HG02884 (cell line): ENCODE measurements around the gene CCDC188.

Source experiments
- ATAC-seq: cut with Tn5 transposase; IDR thresholded peaks from one replicate; pipeline ENCODE4 v1.9.1; 2021; ENCODE audit warnings: mild to moderate bottlenecking, moderate library complexity; ENCODE audit not compliant: unreplicated experiment

Gene CCDC188

DNA sequence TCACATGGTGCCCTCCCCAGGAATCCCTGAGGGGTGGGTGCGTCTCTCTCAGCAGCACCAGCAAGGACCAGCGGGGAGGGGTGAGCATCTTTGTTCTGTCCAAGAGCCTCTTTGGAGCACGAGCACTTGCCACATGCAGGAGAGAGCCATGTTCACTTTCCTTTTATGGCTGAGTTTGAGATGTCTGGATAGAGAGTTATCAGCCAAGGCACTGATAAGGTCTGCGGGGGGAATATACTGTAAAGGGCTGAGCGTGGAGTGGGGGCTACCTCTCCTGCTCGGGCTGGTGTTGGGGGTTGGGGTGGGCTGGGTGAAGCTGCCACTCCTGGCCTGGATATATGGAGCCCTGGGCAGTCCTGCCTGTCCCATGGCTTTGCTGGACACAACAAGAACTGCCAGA, 34.9 kb upstream of the CCDC188 start:
- no peak for ATAC-seq

DNA sequence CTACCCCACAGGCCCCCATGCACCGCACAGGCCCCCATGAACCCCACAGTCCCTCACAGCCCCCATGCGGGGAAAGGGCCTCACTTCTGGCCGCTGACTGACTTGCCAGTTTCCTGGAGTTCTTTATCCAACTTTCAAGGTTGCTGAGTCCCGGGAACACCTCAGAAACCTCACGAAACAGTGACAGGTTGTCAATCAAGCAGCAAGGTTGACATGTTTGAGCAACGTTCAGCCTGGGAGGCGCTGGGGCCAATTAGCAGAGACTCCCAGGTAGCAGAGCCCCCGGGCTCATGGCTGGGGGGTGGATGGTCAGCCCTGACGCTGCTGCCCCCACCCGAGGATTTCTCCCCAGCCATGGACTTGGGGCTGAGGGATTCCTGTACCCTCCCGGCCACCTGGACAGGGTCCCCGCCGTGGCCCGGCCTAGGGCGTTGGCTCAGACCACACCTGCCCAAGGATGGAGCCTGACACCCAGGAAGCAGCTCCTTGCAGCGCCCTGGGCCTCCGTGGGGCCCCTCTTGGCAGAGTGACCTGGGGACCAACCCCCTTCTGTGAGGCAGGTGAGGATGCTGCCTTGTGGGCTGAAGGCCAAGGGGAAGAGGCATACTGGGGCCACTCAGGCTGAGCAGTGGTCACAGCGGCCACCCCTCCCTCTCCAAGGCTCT, 33.8 kb upstream of the CCDC188 start:
- ATAC-seq, result no peak

DNA sequence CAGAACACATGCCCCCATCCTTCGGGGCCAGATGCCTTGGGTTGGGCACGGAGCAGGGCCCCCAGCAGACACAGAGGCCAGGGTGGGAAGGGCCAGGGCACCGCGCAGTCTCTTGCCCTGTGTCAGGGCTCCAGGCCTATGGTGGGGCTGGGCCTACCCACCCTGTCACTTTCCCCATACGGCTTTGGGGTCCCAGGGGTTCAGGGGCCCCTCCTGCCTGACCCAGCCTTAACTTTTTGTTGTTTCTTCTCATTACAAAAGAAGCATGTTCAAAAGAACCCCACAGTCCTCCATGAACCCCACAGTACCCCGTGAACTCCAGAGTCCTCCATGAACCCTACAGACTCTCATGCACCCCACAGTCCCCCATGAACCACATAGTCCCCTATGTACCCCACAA, 33.0 kb upstream of the CCDC188 start:
- ATAC-seq, result no peak

DNA sequence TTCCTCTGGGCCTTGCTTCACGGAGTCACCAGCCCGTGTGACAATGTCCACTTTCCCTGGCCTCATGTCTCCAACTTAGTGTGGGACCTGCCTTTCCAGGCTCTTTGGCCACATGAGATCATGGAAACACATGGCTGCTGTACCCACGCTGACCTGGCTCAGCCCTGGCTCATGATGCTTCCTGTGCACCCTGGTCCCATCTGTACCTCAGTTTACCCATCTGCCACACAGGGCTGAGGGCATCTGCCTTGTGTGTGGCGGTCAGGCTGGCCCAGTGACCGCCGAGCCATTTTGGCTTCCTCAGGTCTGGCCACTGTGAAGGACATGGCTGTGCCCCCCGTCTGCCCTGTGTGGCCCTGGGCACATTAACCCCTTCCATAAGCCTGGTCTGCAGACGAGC, 32.2 kb upstream of the CCDC188 start:
- no peak for ATAC-seq

DNA sequence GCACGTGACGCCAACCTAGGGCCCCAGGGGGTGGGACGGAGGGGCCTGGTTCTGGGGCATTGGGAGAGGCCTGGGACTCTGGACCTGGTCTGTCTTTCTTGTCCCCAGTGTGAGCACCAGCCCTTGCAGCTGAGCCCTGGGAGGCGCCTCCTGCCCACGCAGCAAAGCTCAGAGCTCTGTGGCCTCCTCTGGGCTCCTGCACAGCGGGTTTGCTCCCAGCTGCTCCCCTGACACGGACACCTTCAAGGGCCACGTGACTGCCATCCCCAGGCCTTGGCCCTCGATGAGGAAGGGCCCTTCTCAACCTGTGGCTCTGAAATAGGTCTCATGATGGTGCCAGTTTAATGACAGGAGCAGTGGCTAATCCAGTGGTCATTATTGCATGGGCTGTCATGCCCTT, 31.5 kb upstream of the CCDC188 start:
- ATAC-seq, result no peak

DNA sequence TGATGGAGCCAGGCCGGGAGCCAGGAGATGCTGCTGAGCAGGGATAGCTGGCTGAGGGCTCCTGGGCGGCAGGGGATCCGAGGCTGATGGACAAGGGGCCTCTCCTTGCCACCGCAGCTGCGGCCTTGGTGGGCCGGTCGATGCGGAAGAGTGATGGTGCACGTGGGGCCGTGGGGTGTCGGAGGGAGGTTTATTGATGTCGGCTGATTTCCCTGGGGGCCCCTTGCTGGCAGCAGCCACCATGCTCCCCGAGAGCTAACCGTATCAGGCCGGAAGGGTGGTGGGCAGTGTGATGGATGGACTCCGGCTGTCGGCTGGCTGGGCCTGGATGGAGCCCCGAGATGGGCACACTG, 31.0 kb upstream of the CCDC188 start:
- ATAC-seq, result no peak

DNA sequence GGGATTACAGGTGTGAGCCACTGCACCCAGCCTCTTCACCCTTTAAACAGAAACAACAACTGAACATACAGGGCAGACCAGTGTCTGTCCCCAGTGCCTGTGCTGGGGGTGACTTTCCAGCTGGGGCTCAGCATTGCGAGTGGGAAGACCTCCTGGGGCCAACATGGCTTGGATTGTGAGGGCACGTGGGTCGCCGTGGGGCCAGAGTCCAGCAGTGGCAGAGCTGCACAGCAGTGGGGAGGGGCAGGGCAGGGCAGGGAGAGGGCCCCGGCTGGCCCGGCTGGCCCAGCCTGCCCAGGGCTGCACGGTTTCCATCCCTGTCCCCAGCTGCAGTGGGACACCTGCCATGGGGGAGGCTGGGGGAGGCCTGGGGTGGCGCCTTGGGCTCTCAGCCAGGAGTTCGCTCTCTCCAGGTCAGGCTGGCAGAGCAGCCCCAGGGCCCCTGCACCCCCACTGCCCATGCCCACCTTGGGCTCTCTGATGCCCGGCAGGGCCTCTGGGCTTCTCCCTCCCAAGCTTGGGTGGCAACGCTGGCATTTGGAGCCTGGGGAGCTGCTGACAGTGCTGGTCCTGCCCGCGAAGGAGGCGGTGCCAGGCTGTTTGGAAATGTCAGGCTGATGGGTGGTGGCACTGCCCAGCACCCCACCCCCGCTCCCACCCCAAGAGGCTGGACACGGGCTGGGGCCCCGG, 30.5 kb upstream of the CCDC188 start:
- ATAC-seq, result no peak

DNA sequence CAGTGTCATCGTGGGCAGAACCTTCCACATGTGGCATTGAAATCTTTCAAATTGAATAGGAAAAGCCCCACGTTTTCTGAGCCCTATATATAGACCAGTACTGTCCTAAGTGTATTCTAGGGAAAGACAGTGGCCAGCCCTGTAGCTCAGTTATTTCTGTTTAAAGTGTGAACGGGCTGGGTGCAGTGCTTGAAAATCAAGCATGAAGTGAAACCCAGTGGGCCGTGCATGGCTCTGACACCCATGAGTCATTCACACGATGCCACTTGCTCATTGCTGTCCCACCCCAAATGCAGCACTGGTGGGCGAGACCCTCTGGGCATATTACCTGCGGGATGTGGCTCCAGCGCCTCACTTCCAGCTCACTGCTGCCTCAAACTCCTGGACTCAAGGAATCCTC, 29.8 kb upstream of the CCDC188 start:
- ATAC-seq, result no peak

DNA sequence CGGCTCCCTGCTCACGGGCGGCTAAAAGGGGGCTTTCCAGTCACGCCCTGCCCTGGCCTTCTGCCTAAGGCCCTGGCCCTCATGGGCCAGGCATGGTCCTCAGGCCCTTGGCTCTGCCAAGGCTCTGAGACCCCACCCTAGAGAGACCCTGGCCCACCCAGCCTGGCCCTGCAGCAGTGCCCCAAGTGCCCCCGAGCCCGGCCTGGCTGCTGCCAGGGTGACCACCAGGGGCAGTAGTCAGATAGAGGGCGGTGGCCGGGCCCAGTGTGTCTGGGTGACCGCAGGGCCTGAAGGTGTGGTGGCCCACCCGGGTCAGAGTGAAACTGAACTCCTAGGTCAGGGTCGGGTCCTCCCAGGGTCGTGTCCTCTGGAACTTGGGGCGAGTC, 29.4 kb upstream of the CCDC188 start:
- no peak for ATAC-seq

DNA sequence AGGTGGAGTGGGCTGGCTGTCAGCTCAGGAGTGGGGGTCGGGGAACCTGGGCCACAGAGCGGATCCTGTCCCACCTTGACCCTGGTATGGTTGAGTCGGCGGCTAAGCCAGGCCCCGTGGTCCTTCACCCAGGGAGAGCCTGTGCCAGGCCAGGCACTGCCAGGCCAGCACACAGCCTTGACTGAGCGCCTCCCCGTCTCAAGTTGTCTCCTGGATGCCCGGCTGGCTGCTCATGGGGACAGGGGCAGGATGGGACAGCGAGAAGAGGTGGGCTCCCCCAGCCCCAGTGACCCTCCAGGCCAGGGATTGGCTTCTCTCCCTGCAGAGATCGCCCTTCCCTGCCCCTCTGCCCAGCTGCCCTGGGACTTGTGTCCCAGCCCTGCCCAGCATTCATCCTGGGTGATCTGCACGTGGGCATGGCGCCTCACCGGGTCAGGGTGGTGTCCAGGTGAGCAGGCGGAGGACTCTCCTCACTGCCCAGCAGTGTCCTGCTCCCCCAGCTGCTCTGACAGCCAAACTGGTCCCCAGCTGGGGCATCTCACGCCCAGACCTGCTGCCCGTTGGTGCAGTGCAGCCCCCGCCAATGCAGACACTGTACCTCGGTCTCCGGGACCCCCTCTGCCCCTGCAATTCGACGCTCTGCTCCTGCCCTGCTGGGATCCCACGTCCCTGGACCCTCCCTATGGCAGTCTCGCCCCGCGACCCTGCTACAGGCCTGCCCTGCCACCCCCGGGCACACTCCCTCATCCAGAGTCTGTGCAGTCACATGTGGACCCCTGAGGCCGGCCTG, 28.8 kb upstream of the CCDC188 start:
- no peak for ATAC-seq

DNA sequence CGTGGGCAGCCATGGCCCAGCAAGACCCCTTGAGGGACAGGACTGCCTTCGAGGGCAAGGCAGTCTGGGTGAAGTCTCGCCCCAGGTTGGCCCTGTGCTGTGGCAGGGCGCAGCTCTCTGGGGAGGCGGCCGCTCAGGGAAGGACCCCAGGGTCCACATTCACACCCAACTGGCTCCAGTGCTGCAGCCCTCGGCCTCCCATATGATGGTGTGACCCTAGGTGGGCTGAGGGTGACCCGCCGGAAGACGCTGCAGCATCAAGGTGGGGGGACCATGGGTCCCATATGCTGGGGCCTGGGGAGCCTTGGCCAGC, 28.0 kb upstream of the CCDC188 start:
- ATAC-seq, result no peak

DNA sequence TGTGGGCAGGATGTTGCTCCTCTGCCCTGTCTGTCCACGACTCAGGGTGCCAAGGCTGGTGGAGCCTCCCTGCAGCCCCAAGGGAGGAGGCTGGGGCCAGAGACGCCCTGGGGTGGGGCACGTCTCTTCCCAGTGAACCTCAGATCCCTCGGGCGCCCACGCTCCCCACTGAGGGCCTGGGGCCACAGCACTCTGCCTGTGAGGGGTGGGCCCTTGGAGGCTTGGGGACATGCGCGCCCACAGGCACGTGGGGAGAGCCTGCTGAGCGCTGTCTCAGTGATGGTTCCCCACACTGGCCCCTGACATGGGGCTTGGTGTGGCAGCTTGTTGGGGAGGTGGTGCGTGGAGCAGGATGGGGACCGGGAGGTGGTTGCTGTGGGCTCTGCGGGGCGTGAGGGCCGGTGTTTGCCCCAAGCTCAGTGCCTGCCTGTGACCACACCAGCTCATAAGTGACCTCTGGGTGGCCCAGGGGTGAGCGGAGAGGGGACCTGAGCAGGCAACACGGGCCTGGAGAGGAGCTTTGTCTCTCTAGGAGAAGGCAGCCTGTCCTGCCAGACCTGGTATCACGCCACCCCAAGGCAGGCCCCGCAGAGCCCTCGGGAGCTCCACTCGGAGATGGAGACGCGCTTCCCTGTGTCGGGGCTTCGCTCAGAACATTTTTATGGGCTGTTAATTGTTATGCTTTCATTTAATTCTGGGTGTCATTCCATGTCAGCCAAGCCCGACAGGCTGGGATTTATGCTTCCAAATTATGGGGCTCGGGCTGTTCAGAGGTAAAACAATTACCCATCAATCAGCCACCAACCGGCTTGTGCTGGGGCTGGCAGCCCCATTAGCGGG, 27.4 kb upstream of the CCDC188 start:
- ATAC-seq, result no peak

DNA sequence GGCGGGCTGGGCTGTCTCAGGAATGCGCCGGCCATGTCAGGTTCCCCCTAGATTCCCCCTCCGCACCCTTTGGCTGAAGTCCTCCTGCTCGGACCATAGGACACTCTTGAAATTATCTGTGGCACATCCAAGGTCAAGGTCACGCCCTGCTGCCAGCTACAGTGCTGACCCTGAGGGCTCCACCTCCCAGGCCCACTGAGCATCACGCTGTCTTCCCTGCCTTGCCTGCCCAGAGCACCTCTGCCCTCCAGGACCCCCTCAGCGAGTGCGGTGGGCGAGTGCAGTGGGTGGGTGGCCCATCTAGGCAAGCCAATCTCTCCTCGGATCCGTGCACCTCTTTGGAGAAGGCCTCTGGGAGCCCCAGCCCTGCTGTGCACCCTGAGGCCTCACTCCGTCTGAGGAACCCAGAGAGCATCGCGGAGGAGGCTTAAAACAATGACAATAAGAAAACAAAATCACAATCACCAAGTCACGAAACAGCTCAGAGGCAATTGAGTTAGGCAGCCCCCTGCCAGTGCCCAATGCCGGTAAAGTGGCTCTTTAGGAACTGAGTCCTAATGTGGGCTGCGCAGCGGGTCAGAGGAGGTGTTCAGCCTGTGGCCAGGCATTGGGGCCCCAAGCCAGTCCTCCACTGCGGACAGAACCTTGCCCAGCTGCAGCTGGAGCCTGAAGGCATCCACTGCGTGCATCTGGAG, 26.5 kb upstream of the CCDC188 start:
- no peak for ATAC-seq

DNA sequence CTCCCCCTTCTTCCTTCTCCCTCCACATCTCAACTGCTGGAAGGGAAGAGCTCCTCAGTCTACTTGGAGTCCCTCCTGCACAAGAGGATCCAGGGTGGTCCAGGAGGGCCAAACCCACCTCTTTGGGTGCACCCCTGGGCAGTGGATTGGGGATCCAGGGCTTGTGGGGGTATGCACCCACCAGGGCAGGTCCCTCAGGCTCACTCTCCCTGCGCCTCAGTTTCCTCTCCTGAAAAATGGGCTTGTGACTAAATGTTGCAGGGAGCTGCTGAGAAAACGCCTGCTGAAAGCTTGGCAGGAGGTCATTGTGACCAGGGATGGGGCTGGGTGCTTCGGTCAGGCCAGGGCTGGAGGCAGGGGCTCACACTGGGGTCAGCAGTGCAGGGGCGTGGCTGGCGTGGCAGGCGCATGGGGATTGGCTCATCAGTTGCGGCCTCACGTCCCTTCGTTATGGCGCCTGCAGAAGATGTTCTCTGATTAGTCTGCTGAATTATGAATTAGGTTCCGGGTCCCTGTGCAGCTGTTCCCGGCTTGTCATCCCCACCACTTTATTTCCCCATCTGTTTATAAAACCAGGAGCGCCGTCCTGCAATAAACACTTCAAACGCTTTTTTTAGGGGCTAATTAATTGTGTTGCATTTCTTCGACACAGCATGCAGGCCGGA, 25.7 kb upstream of the CCDC188 start:
- no peak for ATAC-seq

DNA sequence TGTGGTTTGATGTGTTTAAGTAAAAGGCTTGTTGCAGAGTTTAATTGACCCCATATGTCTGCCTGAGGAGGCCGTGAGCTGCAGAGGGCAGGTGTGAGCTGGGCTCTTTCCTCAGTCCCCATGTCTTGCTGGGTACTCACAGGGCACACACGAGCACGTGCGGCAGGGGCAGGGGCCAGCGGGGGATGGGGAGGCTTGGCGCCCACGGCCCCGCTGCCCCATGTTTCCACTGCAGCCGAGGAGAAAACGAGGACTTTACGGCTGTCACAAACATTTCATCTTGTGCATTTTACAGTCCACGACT, 24.7 kb upstream of the CCDC188 start:
- no peak for ATAC-seq

DNA sequence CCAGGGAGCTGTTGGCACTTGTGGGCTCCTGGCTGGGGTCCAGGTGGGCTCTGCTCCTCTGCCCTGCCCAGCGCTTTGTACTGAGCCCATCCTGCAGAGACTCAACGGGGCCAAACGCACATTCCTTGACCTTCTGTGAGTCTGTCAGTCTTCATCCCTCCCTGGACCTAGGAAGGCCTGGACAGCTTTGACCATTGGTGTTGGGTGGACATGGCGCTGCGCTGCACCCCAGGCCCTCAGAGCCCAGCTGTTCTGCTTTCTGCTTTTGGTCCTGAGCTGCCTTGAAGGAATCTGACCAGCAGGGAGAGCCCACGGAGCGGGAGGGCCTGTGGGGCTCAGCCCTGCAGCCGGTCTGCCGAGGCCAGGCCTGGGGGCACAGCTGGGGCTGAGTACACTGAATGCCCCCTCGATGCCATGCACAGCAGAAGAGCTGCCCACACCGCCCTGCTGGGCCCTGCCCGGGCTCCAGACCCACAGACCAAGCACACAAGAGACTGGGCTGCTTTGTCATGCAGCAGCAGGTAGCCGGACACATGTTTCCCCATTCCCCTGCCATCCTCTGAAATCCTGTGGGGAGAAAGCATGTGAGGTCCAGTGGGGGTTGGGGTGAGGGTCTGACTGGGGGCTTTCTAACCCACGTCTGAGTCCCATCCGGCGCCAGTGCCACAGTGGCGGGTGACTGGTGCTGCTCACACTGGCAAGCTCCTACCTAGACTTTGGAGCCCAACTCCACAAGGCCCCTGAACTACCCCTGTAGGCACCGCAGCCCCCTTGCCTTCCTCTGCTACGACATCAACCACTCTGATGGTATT, 24.1 kb upstream of the CCDC188 start:
- no peak for ATAC-seq

DNA sequence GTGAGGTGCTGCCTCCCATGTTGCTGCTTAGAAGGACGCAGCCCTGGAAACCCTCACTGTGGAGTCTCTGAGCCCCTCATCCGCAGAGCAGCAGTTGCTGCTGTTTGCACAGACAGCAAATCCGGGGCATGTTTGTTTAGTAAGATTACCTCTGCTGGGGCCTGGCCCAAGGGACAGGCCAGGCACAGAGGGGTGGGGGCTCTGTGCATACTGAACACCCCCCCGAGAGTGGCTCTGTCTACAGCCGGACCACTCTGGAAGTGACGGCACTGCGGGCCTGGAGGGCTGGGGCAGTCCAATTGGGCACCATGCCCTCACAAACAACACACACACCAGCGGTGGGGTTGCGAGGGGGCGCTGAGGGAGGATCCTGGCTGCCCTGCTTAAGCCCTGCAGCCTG, 22.9 kb upstream of the CCDC188 start:
- ATAC-seq, result no peak

DNA sequence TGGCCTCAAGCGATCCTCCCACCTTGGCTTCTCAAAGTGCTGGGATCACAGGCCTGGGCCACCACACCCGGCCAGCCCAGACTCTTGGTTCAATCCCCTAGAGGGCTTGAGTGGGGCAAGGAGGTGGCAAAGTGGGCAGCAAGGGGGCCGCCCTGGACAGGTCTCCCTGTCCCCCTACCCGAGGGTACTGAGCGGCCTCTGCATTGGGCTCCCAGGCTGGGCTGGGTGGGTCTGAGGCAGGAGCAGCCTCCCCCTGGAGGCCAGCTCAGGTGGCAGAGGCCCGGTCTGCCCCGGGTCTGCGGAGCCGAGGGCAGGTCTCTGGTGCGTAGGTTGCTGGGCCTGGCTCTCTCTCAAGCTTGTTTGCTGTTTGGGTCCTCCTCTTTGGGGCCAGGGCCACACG, 22.4 kb upstream of the CCDC188 start:
- no peak for ATAC-seq

DNA sequence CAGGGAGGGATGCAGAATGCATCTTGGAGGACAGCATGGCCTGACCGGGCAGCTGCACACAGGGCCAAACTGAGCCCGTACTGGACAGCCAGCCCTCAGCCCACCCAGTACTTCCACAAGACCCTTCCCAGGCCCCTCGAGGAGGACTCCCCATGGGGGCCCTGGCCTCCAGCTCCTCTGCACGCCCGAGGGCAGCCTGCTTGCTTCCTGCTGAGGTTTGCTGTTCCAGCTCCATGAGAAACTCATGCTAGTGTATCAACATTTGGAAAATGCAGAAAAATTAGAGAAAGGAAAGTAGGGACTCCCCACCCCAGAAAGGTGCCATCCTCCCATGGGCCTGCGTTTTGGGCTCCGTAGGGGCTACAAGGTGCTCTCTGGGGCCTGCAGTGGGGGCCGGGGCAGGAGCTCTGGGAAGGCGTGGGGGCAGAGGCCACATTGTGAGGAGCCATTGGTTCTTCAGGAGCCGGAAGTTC, 21.3 kb upstream of the CCDC188 start:
- ATAC-seq, result no peak
